ENCODE measurements around the gene LSS.
"Not testable (repeated sequence)": the region's sequence is repeated elsewhere in the genome, so short reads cannot be mapped to it uniquely, and the experiment has no call there.

The LSS gene

DNA sequence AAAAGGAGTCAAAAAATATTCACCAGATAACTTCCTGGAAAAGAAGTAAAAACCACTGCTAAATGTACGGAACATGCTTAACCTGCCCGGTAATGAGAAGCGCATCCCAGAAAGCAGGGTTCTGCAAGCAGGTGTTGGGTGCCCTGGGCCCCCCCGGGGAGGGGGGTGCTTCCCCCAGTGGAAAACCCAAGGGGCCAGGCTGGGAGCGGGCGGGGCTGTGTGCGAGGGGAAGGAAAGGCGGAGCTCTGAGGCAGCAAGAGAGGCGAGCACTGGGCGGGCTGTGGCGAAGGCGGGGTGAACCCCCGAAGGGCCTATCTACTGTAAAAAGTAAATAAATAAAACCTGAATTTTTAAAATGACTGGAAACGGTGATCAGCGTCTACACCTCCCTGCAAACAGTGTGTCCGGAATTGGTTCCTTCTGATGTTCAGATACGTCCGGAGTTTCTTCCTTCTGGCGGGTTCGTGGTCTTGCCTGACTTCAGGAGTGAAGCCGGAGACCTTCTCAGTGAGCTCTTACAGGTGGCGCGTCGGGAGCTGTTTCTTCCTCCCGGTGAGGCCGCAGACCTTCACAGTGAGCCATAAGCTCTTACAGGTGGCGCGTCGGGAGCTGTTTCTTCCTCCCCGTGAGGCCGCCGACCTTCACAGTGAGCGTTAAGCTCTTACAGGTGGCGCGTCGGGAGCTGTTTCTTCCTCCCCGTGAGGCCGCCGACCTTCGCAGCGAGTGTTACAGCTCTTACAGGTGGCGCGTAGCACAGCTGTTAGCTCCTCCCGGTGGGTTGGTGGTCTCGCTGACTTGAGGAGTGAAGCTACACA, 86.6 kb downstream of the LSS start:
- no peak overlapping the region for H3K9ac ChIP-seq (ENCODE audit: low read depth, low read length, poor library complexity, severe bottlenecking)

DNA sequence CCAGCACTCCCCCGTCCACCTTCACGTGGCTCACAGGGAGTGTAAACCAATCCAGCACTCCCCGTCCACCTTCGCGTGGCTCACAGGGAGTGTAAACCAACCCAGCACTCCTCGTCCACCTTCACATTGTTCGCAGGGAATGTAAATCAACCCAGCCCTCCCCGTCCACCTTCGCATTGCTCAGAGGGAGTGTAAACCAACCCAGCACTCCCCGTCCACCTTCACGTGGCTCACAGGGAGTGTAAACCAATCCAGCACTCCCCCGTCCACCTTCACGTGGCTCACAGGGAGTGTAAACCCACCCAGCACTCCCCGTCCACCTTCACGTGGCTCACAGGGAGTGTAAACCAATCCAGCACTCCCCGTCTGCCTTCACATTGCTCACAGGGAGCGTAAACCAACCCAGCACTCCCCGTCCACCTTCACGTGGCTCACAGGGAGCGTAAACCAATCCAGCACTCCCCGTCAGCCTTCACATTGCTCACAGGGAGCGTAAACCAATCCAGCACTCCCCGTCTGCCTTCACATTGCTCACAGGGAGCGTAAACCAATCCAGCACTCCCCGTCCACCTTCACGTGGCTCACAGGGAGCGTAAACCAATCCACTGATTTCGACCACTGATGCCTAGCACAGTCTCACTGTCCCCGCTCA, 88.1 kb downstream of the LSS start:
- not testable (repeated sequence) for H3K27me3 ChIP-seq (ENCODE audit: insufficient read depth, low read length, poor library complexity, severe bottlenecking); H3K4me1 ChIP-seq (ENCODE audit: insufficient read depth, low read length, poor library complexity, severe bottlenecking); H3K4me2 ChIP-seq (ENCODE audit: low read depth, low read length, poor library complexity, severe bottlenecking); H3K9me3 ChIP-seq (ENCODE audit: insufficient read depth, low read depth, low read length); H3K36me3 ChIP-seq (ENCODE audit: insufficient read depth, low read length); H2AFZ ChIP-seq (ENCODE audit: low read length); H3K4me3 ChIP-seq (ENCODE audit: low read length, poor library complexity, severe bottlenecking); H3K9me2 ChIP-seq (replicated peaks; ENCODE audit: low read depth, low read length); H3K9ac ChIP-seq (ENCODE audit: low read depth, low read length, poor library complexity, severe bottlenecking); H3K79me2 ChIP-seq (ENCODE audit: insufficient read depth, low read length); H4K20me1 ChIP-seq (ENCODE audit: insufficient read depth, low read length, poor library complexity, severe bottlenecking); H3F3A ChIP-seq (ENCODE audit: low read depth)

More for the DNA sequence above, 86.6 kb downstream of the LSS start:
- H3K4me2 ChIP-seq (ENCODE audit: low read depth, low read length, poor library complexity, severe bottlenecking): no peak overlapping the region
- H3K27me3 ChIP-seq (ENCODE audit: insufficient read depth, low read length, poor library complexity, severe bottlenecking): no peaks in the 10 kb centered on the region
- H3K4me3 ChIP-seq (ENCODE audit: low read length, poor library complexity, severe bottlenecking): no peak overlapping the region
- TF ChIP-seq, protein P1, sequence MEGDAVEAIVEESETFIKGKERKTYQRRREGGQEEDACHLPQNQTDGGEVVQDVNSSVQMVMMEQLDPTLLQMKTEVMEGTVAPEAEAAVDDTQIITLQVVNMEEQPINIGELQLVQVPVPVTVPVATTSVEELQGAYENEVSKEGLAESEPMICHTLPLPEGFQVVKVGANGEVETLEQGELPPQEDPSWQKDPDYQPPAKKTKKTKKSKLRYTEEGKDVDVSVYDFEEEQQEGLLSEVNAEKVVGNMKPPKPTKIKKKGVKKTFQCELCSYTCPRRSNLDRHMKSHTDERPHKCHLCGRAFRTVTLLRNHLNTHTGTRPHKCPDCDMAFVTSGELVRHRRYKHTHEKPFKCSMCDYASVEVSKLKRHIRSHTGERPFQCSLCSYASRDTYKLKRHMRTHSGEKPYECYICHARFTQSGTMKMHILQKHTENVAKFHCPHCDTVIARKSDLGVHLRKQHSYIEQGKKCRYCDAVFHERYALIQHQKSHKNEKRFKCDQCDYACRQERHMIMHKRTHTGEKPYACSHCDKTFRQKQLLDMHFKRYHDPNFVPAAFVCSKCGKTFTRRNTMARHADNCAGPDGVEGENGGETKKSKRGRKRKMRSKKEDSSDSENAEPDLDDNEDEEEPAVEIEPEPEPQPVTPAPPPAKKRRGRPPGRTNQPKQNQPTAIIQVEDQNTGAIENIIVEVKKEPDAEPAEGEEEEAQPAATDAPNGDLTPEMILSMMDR (conservative IDR thresholded peaks at IDR 0.05; ENCODE audit: low read length): no peak
- no peak for TF ChIP-seq EZH2phosphoT487 (IDR thresholded peaks at IDR 0.05; ENCODE audit: borderline replicate concordance)
- H3K79me2 ChIP-seq (ENCODE audit: insufficient read depth, low read length): no peaks in the 10 kb centered on the region
- no peaks in the 10 kb centered on the region for H3F3A ChIP-seq (ENCODE audit: low read depth)
- H3K4me1 ChIP-seq (ENCODE audit: insufficient read depth, low read length, poor library complexity, severe bottlenecking): peaks cover 9% of the 10 kb centered on the region
- no peak overlapping the region for H2AFZ ChIP-seq (ENCODE audit: low read length)
- H3K9me2 ChIP-seq (replicated peaks; ENCODE audit: low read depth, low read length): no peaks in the 10 kb centered on the region
- H3K36me3 ChIP-seq (ENCODE audit: insufficient read depth, low read length): no peaks in the 10 kb centered on the region
- H4K20me1 ChIP-seq (ENCODE audit: insufficient read depth, low read length, poor library complexity, severe bottlenecking): no peaks in the 10 kb centered on the region
- no peaks in the 10 kb centered on the region for H3K9me3 ChIP-seq (ENCODE audit: insufficient read depth, low read depth, low read length)

DNA sequence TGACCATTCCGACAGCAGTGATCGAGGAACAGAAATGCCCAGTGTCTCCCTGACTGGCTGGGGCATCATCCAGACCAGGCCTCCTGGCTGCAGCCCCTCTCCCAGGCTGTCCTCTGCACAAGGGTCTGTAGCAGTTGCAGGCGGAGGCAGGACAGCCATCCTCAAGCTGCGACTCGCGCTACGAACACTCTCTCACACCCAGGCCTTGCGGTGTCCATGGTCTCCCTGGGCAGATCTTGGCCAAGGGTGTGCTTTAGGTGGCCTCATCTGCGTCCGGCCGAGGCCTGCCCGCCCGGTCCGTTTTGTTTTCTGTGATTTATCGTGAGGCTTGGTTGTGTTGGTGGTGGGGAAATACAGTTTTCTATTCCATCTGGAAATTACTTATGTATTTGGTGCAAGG, 88.9 kb downstream of the LSS start:
- no peaks in the 10 kb centered on the region for H4K20me1 ChIP-seq (ENCODE audit: insufficient read depth, low read length, poor library complexity, severe bottlenecking)
- H3K4me2 ChIP-seq (ENCODE audit: low read depth, low read length, poor library complexity, severe bottlenecking): no peak overlapping the region
- no peak overlapping the region for H2AFZ ChIP-seq (ENCODE audit: low read length)
- H3K9ac ChIP-seq (ENCODE audit: low read depth, low read length, poor library complexity, severe bottlenecking): no peak overlapping the region
- TF ChIP-seq EZH2phosphoT487 (IDR thresholded peaks at IDR 0.05; ENCODE audit: borderline replicate concordance): no peak
- TF ChIP-seq, protein P1 (conservative IDR thresholded peaks at IDR 0.05; ENCODE audit: low read length): no peak
- H3K79me2 ChIP-seq (ENCODE audit: insufficient read depth, low read length): no peaks in the 10 kb centered on the region
- no peaks in the 10 kb centered on the region for H3K36me3 ChIP-seq (ENCODE audit: insufficient read depth, low read length)
- no peaks in the 10 kb centered on the region for H3F3A ChIP-seq (ENCODE audit: low read depth)
- H3K9me3 ChIP-seq (ENCODE audit: insufficient read depth, low read depth, low read length): no peaks in the 10 kb centered on the region; the same call in 1 of the 2 replicates
- H3K27me3 ChIP-seq (ENCODE audit: insufficient read depth, low read length, poor library complexity, severe bottlenecking): no peaks in the 10 kb centered on the region
- no peak overlapping the region for H3K4me3 ChIP-seq (ENCODE audit: low read length, poor library complexity, severe bottlenecking)
- H3K4me1 ChIP-seq (ENCODE audit: insufficient read depth, low read length, poor library complexity, severe bottlenecking): peaks cover 5% of the 10 kb centered on the region
- no peaks in the 10 kb centered on the region for H3K9me2 ChIP-seq (replicated peaks; ENCODE audit: low read depth, low read length)
